Hindlimb muscle (tissue), 1 donor: ENCODE data around the gene SNX7. TPM values are rescaled to one million over a fixed set of nuclear protein-coding genes. Genes with fewer than 3 reads are reported as not detected.

Experiments used
- DNase-seq: peaks from one replicate; pipeline ENCODE4 v3.0.0-alpha.2; 2013
- polyA plus RNA-seq: library from polyadenylated mRNA; unstranded; fragments of 120-200 nt; gene quantifications from one replicate; pipeline ENCODE4 v1.2.1, GENCODE V29; 2013; ENCODE audit not compliant: insufficient read length

SNX7 gene
- polyA plus RNA-seq, 1 donor: 21.9 TPM

DNA sequence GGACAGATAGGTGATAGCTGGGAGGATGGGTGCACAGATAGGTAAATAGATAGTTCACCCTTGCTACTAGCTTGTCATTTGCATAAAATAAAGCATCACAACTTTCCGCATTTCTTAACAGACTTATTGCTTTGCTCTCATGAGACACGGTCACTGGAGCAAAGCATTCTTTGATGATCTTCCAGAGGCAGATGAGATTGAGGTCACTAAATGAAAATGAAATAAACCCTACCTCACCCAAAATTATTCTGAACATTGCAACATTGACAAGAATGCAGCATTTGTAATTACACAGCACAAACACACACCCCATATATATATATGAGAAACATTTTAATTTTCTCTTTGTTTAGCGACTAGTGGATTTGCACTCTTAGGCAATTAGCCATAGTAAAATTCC, 107.6 kb downstream of the SNX7 start:
- DNase-seq: no peak

GRCh38 chr1:98781906-98782305, 120.4 kb downstream of the SNX7 start:
- DNase-seq: no peak

DNA sequence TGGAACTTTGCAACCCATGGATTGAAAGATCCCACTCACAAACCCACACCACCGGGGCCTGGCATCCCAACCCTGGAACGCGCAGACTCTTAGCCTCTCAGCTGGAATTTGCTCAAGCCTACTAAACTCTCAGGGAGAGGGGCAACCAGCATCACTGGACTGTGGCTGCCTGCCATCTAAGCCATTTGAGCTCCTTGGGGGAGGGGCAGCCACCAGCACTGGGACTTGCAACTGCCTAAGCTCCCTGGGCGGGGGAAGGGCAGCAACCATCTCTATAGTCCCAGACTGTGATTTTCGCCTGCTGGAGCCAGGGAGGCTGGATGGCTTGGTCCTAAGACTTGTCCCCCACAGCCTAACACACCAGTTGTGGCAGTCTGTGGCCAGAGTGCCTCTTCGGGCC, 122.3 kb downstream of the SNX7 start:
- DNase-seq: no peak

GRCh38 chr1:98791498-98791897, 130.0 kb downstream of the SNX7 start:
- no peak for DNase-seq

GRCh38 chr1:98792123-98792522, 130.6 kb downstream of the SNX7 start:
- DNase-seq: peak; percentile 44

DNA sequence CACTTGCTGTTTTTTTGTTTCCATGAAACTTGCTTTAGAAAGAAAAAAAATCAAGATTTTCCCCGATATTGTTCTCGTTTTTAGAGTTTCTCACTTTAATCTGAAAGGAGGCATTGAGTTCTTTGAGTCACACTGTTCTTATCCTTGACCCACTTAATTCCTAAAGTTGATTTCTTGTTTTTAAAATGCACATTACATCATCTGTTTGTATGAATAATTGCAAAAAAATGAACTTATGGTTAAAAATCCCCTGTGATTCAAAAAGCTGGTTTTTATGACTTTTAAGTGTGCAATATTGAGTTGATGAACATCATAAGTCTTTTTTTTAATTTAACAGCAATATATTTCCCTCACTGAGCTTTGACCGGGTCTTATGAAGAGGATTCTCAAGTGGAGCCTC, 131.6 kb downstream of the SNX7 start:
- DNase-seq: no peak

DNA sequence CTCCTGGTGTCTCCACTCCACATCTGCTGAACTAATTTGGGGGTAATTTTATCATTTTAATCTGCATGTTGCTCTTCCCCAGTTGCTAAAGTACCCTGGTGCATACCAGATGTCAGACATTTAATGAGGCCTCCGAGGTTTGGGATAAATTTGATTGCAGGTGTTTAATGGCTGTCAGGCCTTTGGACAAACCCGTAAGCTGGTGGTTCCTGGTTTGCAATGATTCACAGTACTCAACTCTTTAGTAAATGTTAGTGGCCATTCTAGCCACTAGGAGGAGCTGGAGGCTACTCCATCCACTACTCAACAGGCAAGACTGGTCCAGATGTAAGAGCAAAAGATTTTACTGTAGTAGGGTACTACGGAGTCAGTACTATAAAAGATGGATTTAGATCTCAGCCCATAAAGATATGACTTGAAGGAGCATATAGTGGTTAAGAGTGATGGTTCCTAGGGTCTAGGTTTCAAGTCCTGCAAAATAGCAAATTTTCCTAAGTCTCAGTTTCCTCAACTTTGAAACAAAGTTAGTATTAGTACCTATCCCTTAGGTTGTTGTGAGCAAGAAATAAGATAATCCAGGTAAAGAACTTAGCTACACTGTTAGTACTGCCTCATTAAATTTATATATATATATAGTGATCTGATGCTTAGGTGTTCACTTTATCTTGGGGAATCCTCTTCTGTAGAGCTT, 132.8 kb downstream of the SNX7 start:
- DNase-seq: no peak

DNA sequence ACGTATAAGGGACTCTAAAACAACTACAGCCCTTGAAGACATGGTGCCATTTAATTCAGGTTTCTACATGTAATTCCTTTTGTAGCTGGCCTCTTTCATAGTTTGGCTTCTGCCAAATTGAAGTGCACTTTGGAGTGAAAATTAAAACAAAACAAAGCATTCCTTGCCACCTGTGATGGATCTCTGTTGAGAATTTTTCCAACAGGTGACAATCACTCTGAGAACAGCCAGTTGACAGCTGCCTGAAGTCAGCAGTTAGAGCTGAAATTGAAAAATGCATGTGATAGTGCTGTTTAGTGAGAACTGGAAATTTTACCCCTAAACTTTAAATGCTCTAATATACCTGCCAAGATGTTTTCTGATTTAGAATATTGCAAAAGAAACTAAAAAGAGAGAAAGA, 134.5 kb downstream of the SNX7 start:
- DNase-seq: no peak

DNA sequence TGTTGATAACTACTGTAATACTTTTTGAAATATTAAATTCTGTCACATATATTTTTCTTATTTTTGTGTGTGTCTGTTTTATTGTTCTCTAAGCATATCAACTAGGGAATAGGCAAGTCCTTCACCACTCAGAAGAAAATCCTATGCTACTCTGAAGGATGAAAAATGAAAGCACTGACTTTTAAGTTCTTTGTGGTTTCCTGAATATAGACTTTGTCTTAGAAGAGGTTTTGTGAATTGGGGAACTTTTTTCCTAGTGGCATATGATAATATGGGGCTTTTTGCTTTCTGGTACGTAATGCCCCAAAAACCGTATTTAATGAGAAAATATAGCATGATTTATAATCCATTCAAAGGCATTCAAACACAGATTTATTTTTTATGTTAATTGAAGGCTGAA, 136.0 kb downstream of the SNX7 start:
- DNase-seq: no peak
